Activated CD4-positive, alpha-beta T cell treated with anti-CD3 and anti-CD28 coated beads, Interleukin-2, amount 10 ng/mL, durations not matched to agents 24 days and 14 days (primary cell): ENCODE results near the gene GPR132. TPM values are rescaled to one million over a fixed set of nuclear protein-coding genes. Genes with fewer than 3 reads are reported as not detected.
"Not testable (repeated sequence)": the region's sequence is repeated elsewhere in the genome, so short reads cannot be mapped to it uniquely, and the experiment has no call there.

Source experiments
- DNase-seq: peaks from one replicate; pipeline ENCODE4 v3.0.0; 2022
- H3K27ac Mint-ChIP-seq: one replicate; pipeline ENCODE4 v1.8.0; 2022; ENCODE audit warnings: mild to moderate bottlenecking, mixed read lengths
- H3K27me3 Mint-ChIP-seq: one replicate; pipeline ENCODE4 v1.8.0; 2022; ENCODE audit warnings: mixed read lengths
- H3K36me3 Mint-ChIP-seq: one replicate; pipeline ENCODE4 v1.8.0; 2022; ENCODE audit warnings: low read depth, mild to moderate bottlenecking, mixed read lengths
- H3K4me1 Mint-ChIP-seq: one replicate; pipeline ENCODE4 v1.8.0; 2021; ENCODE audit warnings: mixed read lengths
- H3K4me3 Mint-ChIP-seq: one replicate; pipeline ENCODE4 v1.8.0; 2022; ENCODE audit warnings: mild to moderate bottlenecking, moderate library complexity, mixed read lengths
- H3K9me3 Mint-ChIP-seq: one replicate; pipeline ENCODE4 v1.8.0; 2021; ENCODE audit warnings: mixed read lengths
- intact Hi-C: fragments of 100-400 bp; cut with micrococcal nuclease; formaldehyde crosslinking; loops from one replicate; pipeline ENCODE4 v1.15.1; 2023
- total RNA-seq: library from RNA; stranded (reverse); gene quantifications from 2 replicates; pipeline ENCODE4 v1.2.3, GENCODE V29; 2022

Gene GPR132
- total RNA-seq, 1 donor from 2014 or later, result 31.5 TPM

GRCh38 chr14:105087963-105088811 lies 23.0 kb upstream of the GPR132 start:
- no peak for DNase-seq
- Mint-ChIP-seq H3K36me3 (no peaks in the 10 kb centered on the region), H3K9me3 (no peaks in the 10 kb centered on the region), H3K27me3 (peaks cover 13% of the 10 kb centered on the region), H3K27ac (peak overlapping the region; percentile 60), H3K4me3 (peak overlapping the region; percentile 67), H3K4me1 (peaks cover 16% of the 10 kb centered on the region)
- intact Hi-C loops, result loop anchor here (2.0 kb wide), 1 partner anchor 17 kb away; no protein-coding TSS in a partner anchor

- Mint-ChIP-seq H3K27me3 (peaks cover 18% of the 10 kb centered on the region), H3K9me3 (no peaks in the 10 kb centered on the region), H3K36me3 (no peaks in the 10 kb centered on the region), H3K4me1 (peaks cover 14% of the 10 kb centered on the region), H3K27ac (peak overlapping the region; percentile 60), H3K4me3 (peak overlapping the region; percentile 81)
- peak; percentile 77 for DNase-seq
- intact Hi-C loops, result loop anchor here (2.0 kb wide), 1 partner anchor 17 kb away; no protein-coding TSS in a partner anchor
These were observed 22.2 kb upstream of the GPR132 start for GRCh38 chr14:105087308-105087962.

GRCh38 chr14:105086833-105087307 lies 21.6 kb upstream of the GPR132 start:
- peak overlapping the region; percentile 81 for H3K4me3 Mint-ChIP-seq
- intact Hi-C loops, result loop anchor here (2.0 kb wide), 1 partner anchor 16 kb away; no protein-coding TSS in a partner anchor
- H3K27me3 Mint-ChIP-seq, result peaks cover 19% of the 10 kb centered on the region
- peaks cover 11% of the 10 kb centered on the region for H3K4me1 Mint-ChIP-seq
- H3K27ac Mint-ChIP-seq, result no peak overlapping the region
- H3K9me3 Mint-ChIP-seq, result no peaks in the 10 kb centered on the region
- DNase-seq, result peak; percentile 94
- H3K36me3 Mint-ChIP-seq, result no peaks in the 10 kb centered on the region

DNA sequence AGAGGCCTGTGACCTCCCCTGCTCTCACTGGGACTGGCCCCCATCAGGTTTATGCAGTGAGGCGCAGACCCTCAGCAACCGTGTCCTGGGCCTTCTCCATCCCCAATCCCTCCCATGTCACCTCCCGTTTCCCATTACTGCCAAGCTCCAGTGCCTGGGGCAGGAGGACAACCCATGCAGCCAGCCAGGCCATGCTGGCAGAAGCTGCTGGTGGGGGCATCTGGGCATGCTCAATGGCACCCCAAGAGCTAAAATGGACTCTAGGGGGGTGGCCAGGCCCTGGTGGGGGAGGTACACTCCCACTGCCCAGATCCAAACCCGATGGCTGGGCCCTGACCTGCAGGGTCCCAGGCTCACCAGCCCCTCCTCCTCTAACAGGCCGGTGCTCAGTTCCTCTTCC lies 20.5 kb upstream of the GPR132 start:
- intact Hi-C loops, result loop anchor here (2.0 kb wide), 1 partner anchor 15 kb away; no protein-coding TSS in a partner anchor
- no peaks in the 10 kb centered on the region for H3K36me3 Mint-ChIP-seq
- no peak for DNase-seq
- H3K9me3 Mint-ChIP-seq, result no peaks in the 10 kb centered on the region
- peaks cover 10% of the 10 kb centered on the region for H3K4me1 Mint-ChIP-seq
- no peak overlapping the region for H3K4me3 Mint-ChIP-seq
- H3K27me3 Mint-ChIP-seq, result peaks cover 23% of the 10 kb centered on the region
- H3K27ac Mint-ChIP-seq, result no peak overlapping the region

- Mint-ChIP-seq H3K36me3 (no peaks in the 10 kb centered on the region), H3K4me3 (no peak overlapping the region), H3K27me3 (peaks cover 28% of the 10 kb centered on the region), H3K9me3 (no peaks in the 10 kb centered on the region), H3K4me1 (peaks cover 6% of the 10 kb centered on the region), H3K27ac (no peak overlapping the region)
- DNase-seq, result no peak
- intact Hi-C loops, result no loop called here
These were observed 19.7 kb upstream of the GPR132 start for GRCh38 chr14:105084741-105085571.

DNA sequence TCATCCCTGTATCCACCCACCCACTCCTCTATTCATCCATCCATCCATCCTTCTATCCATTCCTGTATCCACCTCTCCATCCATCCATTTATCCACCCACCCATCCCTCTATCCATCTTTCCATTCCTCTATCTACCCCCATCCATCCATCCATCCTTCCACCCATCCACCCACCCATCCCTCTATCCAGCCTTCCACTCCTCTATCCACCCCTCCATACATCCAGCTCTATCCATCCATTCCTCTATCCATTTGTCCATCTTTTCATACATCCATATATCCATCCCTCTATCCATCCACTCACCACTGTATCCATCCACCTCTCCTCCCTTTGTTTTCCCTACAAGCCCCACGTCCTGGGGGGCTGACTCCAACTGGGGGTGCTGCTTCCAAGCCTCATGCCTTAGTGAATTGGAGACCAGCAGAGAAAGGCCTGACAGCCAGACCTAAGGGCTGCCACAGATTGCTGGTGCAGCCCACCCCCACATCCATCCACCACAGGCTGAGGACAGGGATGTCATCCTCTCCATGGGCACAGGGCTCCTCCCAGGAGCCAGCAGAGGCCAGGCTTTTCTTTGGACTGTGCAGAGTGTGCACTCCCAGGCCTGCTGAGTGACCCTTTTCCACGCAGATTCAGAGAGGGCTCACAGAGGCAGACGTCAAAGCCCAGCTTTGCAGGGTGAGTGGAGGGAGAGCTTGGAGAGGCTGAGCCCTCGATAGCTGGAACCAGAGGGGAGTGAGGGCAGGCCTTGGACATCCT lies 18.9 kb upstream of the GPR132 start:
- intact Hi-C loops, result no loop called here
- Mint-ChIP-seq H3K27ac (no peak overlapping the region), H3K9me3 (no peaks in the 10 kb centered on the region), H3K4me1 (peaks cover 6% of the 10 kb centered on the region), H3K4me3 (no peak overlapping the region), H3K36me3 (no peaks in the 10 kb centered on the region), H3K27me3 (peaks cover 28% of the 10 kb centered on the region)
- no peak for DNase-seq

DNA sequence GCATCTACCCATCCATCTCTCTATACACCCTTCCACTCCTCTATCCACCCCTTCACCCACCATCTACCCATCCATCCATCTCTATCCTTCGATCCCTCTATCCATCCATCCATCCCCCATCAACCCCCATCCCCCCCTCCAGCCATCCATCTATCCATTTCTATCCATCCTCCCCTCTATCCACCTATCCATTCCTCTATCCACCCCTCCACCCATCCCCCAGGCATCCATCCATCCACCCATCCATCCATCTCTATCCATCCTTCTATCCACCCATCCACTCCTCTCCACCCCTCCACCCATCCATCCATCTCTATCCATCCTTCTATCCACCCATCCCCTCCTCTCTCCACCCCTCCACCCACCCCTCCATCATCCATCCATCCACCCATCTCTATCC lies 17.5 kb upstream of the GPR132 start:
- peaks cover 23% of the 10 kb centered on the region for H3K27me3 Mint-ChIP-seq
- no peaks in the 10 kb centered on the region for H3K36me3 Mint-ChIP-seq
- H3K4me1 Mint-ChIP-seq, result peaks cover 2% of the 10 kb centered on the region
- H3K9me3 Mint-ChIP-seq, result no peaks in the 10 kb centered on the region
- DNase-seq, result no peak
- H3K27ac Mint-ChIP-seq, result no peak overlapping the region
- intact Hi-C loops, result no loop called here
- no peak overlapping the region for H3K4me3 Mint-ChIP-seq

GRCh38 chr14:105081473-105081872 lies 16.2 kb upstream of the GPR132 start:
- H3K36me3 Mint-ChIP-seq, H3K27ac Mint-ChIP-seq, intact Hi-C loops: not testable (repeated sequence)

DNA sequence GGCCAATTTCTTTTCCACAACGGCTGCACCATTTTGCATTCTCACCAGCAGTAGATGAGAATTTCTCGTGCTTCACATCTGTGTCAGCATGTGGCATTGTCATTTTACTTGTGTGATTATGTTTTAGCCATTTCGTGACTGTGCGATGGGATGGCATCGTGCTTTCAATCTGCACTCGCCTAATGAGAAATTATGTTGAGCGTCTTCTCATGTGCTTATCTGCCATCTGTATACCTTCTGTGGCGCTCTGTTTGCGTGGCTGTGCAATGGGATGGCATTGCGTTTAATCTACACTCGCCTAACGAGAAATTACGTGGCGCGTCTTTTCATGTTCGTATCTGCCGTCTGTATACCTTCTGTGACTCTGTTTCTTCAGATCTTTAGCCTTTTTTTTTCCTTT lies 14.9 kb upstream of the GPR132 start:
- Mint-ChIP-seq H3K9me3 (no peaks in the 10 kb centered on the region), H3K27me3 (peaks cover 23% of the 10 kb centered on the region), H3K27ac (no peak overlapping the region), H3K4me1 (peaks cover 14% of the 10 kb centered on the region), H3K36me3 (no peaks in the 10 kb centered on the region), H3K4me3 (no peak overlapping the region)
- DNase-seq, result no peak
- intact Hi-C loops, result no loop called here

More at GRCh38 chr14:105081473-105081872, 16.2 kb upstream of the GPR132 start:
- H3K9me3 Mint-ChIP-seq, DNase-seq, H3K4me3 Mint-ChIP-seq, H3K4me1 Mint-ChIP-seq: not testable (repeated sequence)
- peaks cover 23% of the 10 kb centered on the region for H3K27me3 Mint-ChIP-seq

GRCh38 chr14:105078294-105078693 lies 13.1 kb upstream of the GPR132 start:
- no peaks in the 10 kb centered on the region for H3K9me3 Mint-ChIP-seq
- DNase-seq, result no peak
- intact Hi-C loops, result no loop called here
- peaks cover 17% of the 10 kb centered on the region for H3K27me3 Mint-ChIP-seq
- H3K27ac Mint-ChIP-seq, result no peak overlapping the region
- H3K4me1 Mint-ChIP-seq, result peaks cover 14% of the 10 kb centered on the region
- no peaks in the 10 kb centered on the region for H3K36me3 Mint-ChIP-seq
- H3K4me3 Mint-ChIP-seq, result no peak overlapping the region

DNA sequence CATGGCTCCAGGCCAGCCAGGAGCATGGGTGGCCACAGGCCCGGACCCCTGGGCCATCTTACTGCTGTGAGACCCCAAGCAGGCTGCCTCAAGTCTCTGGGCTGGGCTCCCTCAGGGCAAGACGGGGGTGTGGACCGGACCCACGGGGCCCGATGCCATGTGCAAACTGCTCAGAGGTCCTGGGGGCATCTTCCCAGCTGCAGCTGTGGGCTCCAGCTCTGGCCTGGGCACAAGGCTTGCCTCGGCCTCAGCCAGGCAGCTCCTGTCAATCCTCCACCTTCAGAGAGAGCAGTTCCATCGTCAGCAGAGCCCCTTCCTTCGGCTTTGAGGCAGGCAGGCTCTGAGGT lies 12.4 kb upstream of the GPR132 start:
- Mint-ChIP-seq H3K36me3 (no peaks in the 10 kb centered on the region), H3K4me3 (no peak overlapping the region), H3K27ac (no peak overlapping the region), H3K4me1 (peaks cover 14% of the 10 kb centered on the region), H3K9me3 (no peaks in the 10 kb centered on the region), H3K27me3 (peaks cover 14% of the 10 kb centered on the region)
- intact Hi-C loops, result no loop called here
- no peak for DNase-seq

- Mint-ChIP-seq H3K36me3 (no peaks in the 10 kb centered on the region), H3K27me3 (peaks cover 14% of the 10 kb centered on the region), H3K27ac (no peak overlapping the region), H3K4me1 (peaks cover 16% of the 10 kb centered on the region), H3K4me3 (peak overlapping the region; percentile 1), H3K9me3 (no peaks in the 10 kb centered on the region)
- DNase-seq, result peak; percentile 64
- intact Hi-C loops, result no loop called here
These were observed 11.8 kb upstream of the GPR132 start for GRCh38 chr14:105076805-105077648.
